Hepatocyte (in vitro differentiated cells): ENCODE data around the gene SLC8A1. TPM values are rescaled to one million over a fixed set of nuclear protein-coding genes. Genes with fewer than 3 reads are reported as not detected.

ENCODE experiments used
- DNase-seq: peaks from one replicate; pipeline ENCODE4 v3.0.0-alpha.2; 2016; ENCODE audit warnings: low spot score
- H2AFZ ChIP-seq: fragments of 200-600 bp; sonication (generic); 2 replicates; pipeline ENCODE4 v1.6.0; 2016; ENCODE audit warnings: antibody characterized with exemption, mild to moderate bottlenecking
- H3K27ac ChIP-seq: fragments of 200-600 bp; sonication (generic); 2 replicates; pipeline ENCODE4 v1.5.1; 2016; ENCODE audit warnings: mild to moderate bottlenecking
- H3K27me3 ChIP-seq: fragments of 200-600 bp; sonication (generic); 2 replicates; pipeline ENCODE4 v1.6.1; 2016
- H3K36me3 ChIP-seq: fragments of 200-600 bp; sonication (generic); replicated peaks from 2 replicates; pipeline ENCODE4 v1.5.1; 2016; ENCODE audit warnings: low read depth; ENCODE audit not compliant: insufficient read depth
- H3K4me1 ChIP-seq: fragments of 200-600 bp; sonication (generic); 2 replicates; pipeline ENCODE4 v1.5.1; 2016; ENCODE audit warnings: mild to moderate bottlenecking, moderate library complexity; ENCODE audit not compliant: insufficient read depth
- H3K4me2 ChIP-seq: fragments of 200-600 bp; sonication (generic); 2 replicates; pipeline ENCODE4 v1.6.0; 2016
- H3K4me3 ChIP-seq: fragments of 200-600 bp; sonication (generic); 2 replicates; pipeline ENCODE4 v1.5.1; 2016; ENCODE audit warnings: mild to moderate bottlenecking
- H3K79me2 ChIP-seq: fragments of 200-600 bp; sonication (generic); 2 replicates; pipeline ENCODE4 v1.6.0; 2017; ENCODE audit warnings: mild to moderate bottlenecking
- H3K9me2 ChIP-seq: fragments of 200-600 bp; sonication (generic); replicated peaks from 2 replicates; pipeline ENCODE4 v1.6.0; 2017; ENCODE audit warnings: mild to moderate bottlenecking; ENCODE audit not compliant: insufficient read depth
- H3K9me3 ChIP-seq: fragments of 200-600 bp; sonication (generic); 2 replicates; pipeline ENCODE4 v1.5.1; 2016; ENCODE audit warnings: low read depth, mild to moderate bottlenecking
- H4K20me1 ChIP-seq: fragments of 200-600 bp; sonication (generic); 2 replicates; pipeline ENCODE4 v1.6.0; 2016; ENCODE audit warnings: mild to moderate bottlenecking; ENCODE audit not compliant: insufficient read depth, poor library complexity, severe bottlenecking
- EZH2 ChIP-seq: fragments of 200-600 bp; sonication (generic); IDR thresholded peaks from 2 replicates; pipeline ENCODE4 v1.6.1; 2016; ENCODE audit warnings: antibody characterized with exemption, mild to moderate bottlenecking, borderline replicate concordance
- EZH2phosphoT487 ChIP-seq: fragments of 200-600 bp; sonication (generic); IDR thresholded peaks from one replicate; pipeline ENCODE4 v1.6.1; 2018; ENCODE audit warnings: antibody characterized with exemption, mild to moderate bottlenecking, low read depth, moderate library complexity; ENCODE audit not compliant: unreplicated experiment, severe bottlenecking
- WGBS: methylation state at CpG from one replicate; pipeline ENCODE4 v1.1.6; 2016; ENCODE audit warnings: low lambda C conversion rate; ENCODE audit errors: missing lambda C conversion rate; 5-methylcytosine and 5-hydroxymethylcytosine counted together
- polyA plus RNA-seq: library from polyadenylated mRNA; unstranded; fragments of >200 nt; fragmentation: Nextera tagmentation; extraction: Ambion mirVana; gene quantifications from 2 replicates; pipeline ENCODE4 v1.2.1, GENCODE V29; 2016
- total RNA-seq: library from RNA; depleted of rRNA; stranded (reverse); fragments of >200 nt; gene quantifications from 2 replicates; pipeline ENCODE4 v1.2.3, GENCODE V29; 2014
- TF ChIP-seq, protein P1 (sequence below): fragments of 200-600 bp; sonication (generic); IDR thresholded peaks from 2 replicates; pipeline ENCODE4 v1.5.1; 2016; ENCODE audit warnings: antibody characterized with exemption, mild to moderate bottlenecking; ENCODE audit not compliant: poor library complexity

SLC8A1 gene
- total and polyA plus RNA-seq, 2 experiments from 2014 or later, result 2.2 to 8.9 TPM

DNA sequence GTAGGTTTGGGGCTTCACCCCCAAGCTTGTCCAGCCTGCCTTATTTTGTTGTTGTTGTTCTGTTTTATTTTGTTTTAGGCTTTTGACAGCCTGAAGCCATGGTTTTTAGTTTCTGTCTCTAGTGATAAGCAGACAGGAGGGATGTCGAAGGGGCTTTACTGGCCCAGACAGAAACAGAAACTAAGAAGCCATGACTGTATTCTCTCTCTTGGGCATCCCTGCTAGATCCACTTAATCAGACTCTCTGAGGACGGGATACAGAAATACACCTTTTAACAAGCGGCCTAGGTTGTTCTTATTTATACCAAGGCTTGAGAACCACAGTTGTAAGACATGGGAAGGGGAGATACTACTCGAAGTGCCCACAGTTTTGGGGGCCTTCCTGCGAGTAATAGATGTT, 330.9 kb downstream of the SLC8A1 start:
- Histone ChIP-seq H3K27me3 (no peaks in the 10 kb centered on the region), H3K4me2 (no peak overlapping the region), H3K79me2 (no peaks in the 10 kb centered on the region), H2AFZ (no peak overlapping the region), H3K4me3 (no peak overlapping the region), H3K27ac (no peak overlapping the region), H3K4me1 (no peaks in the 10 kb centered on the region), H3K9me3 (no peaks in the 10 kb centered on the region), H3K36me3 (no peaks in the 10 kb centered on the region), H4K20me1 (no peaks in the 10 kb centered on the region), H3K9me2 (no peaks in the 10 kb centered on the region)
- WGBS, result 82% methylated on average over 5 of the region's 5 CpGs
- DNase-seq, result no peak
- TF ChIP-seq EZH2phosphoT487, result no peak
- TF ChIP-seq, protein P1, sequence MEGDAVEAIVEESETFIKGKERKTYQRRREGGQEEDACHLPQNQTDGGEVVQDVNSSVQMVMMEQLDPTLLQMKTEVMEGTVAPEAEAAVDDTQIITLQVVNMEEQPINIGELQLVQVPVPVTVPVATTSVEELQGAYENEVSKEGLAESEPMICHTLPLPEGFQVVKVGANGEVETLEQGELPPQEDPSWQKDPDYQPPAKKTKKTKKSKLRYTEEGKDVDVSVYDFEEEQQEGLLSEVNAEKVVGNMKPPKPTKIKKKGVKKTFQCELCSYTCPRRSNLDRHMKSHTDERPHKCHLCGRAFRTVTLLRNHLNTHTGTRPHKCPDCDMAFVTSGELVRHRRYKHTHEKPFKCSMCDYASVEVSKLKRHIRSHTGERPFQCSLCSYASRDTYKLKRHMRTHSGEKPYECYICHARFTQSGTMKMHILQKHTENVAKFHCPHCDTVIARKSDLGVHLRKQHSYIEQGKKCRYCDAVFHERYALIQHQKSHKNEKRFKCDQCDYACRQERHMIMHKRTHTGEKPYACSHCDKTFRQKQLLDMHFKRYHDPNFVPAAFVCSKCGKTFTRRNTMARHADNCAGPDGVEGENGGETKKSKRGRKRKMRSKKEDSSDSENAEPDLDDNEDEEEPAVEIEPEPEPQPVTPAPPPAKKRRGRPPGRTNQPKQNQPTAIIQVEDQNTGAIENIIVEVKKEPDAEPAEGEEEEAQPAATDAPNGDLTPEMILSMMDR, result no peak
- no peak for TF ChIP-seq EZH2

GRCh38 chr2:40120026-40120425, 331.9 kb downstream of the SLC8A1 start:
- 94% methylated on average over 3 of the region's 3 CpGs for WGBS
- Histone ChIP-seq H3K9me3 (no peaks in the 10 kb centered on the region), H3K4me3 (no peak overlapping the region), H3K36me3 (no peaks in the 10 kb centered on the region), H3K27me3 (no peaks in the 10 kb centered on the region), H3K79me2 (no peaks in the 10 kb centered on the region), H2AFZ (no peak overlapping the region), H3K27ac (no peak overlapping the region), H4K20me1 (no peaks in the 10 kb centered on the region), H3K4me1 (no peaks in the 10 kb centered on the region), H3K4me2 (no peak overlapping the region), H3K9me2 (no peaks in the 10 kb centered on the region)
- TF ChIP-seq EZH2, result no peak
- TF ChIP-seq, protein P1, result no peak
- no peak for TF ChIP-seq EZH2phosphoT487
- DNase-seq, result no peak

DNA sequence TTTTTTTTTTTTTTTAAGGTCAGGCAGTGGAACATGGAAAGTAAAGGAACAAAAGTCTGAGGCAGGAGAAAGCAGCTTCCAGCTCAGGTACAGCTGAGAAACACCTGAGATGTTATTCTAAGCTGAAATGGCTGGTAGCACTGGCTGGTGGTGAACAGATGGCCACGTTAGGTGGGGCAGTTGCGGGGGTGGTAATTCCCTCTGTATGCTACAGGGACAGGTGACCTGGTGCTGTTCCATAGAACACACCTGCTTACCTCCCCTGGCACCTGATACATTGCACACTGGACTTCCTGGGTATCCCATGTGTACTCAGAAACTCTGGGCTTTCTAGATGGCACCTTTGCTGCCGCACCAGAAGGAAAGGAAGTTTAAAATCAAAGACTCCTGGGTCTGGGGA, 333.3 kb downstream of the SLC8A1 start:
- H3K4me3 ChIP-seq, result no peak overlapping the region
- H3K9me2 ChIP-seq, result no peaks in the 10 kb centered on the region
- no peaks in the 10 kb centered on the region for H3K9me3 ChIP-seq
- 94% methylated on average over 3 of the region's 3 CpGs for WGBS
- H4K20me1 ChIP-seq, result no peaks in the 10 kb centered on the region
- no peak overlapping the region for H3K4me2 ChIP-seq
- no peaks in the 10 kb centered on the region for H3K4me1 ChIP-seq
- H3K27me3 ChIP-seq, result no peaks in the 10 kb centered on the region
- no peak overlapping the region for H2AFZ ChIP-seq
- H3K36me3 ChIP-seq, result no peaks in the 10 kb centered on the region
- TF ChIP-seq, protein P1, result no peak
- TF ChIP-seq EZH2, result no peak
- TF ChIP-seq EZH2phosphoT487, result no peak
- no peak for DNase-seq
- H3K79me2 ChIP-seq, result no peaks in the 10 kb centered on the region
- H3K27ac ChIP-seq, result no peak overlapping the region

- WGBS, result 88% methylated on average over 4 of the region's 4 CpGs
- no peaks in the 10 kb centered on the region for H3K79me2 ChIP-seq
These were observed 336.0 kb downstream of the SLC8A1 start for GRCh38 chr2:40115894-40116293.

More at GRCh38 chr2:40115894-40116293, 336.0 kb downstream of the SLC8A1 start:
- Histone ChIP-seq H3K27me3 (no peaks in the 10 kb centered on the region), H3K4me1 (no peaks in the 10 kb centered on the region), H4K20me1 (no peaks in the 10 kb centered on the region), H3K9me3 (no peaks in the 10 kb centered on the region), H3K9me2 (no peaks in the 10 kb centered on the region), H3K4me3 (no peak overlapping the region), H3K4me2 (no peak overlapping the region), H3K36me3 (no peaks in the 10 kb centered on the region), H2AFZ (no peak overlapping the region), H3K27ac (no peak overlapping the region)
- TF ChIP-seq EZH2phosphoT487 (no peak), EZH2 (no peak)
- TF ChIP-seq, protein P1, result no peak
- no peak for DNase-seq
